Measurements from ENCODE around the gene ENTPD8.
A peak's percentile ranks its signal among the peaks of the same experiment; 100 is the strongest.
"Not testable (repeated sequence)": the region's sequence is repeated elsewhere in the genome, so short reads cannot be mapped to it uniquely, and the experiment has no call there.

ENTPD8 gene

GRCh38 chr9:137429546-137429890 is 11.6 kb downstream of the ENTPD8 start:
- no peak for DNase-seq

- no peak for DNase-seq
Measured at GRCh38 chr9:137428841-137429545, 12.2 kb downstream of the ENTPD8 start.

GRCh38 chr9:137428311-137428630 is 12.9 kb downstream of the ENTPD8 start:
- DNase-seq, result no peak

- no peak for DNase-seq
Measured at GRCh38 chr9:137427454-137428310, 13.5 kb downstream of the ENTPD8 start.

- no peak for DNase-seq
Measured at GRCh38 chr9:137426018-137426681, 15.0 kb downstream of the ENTPD8 start.

GRCh38 chr9:137423514-137424291 is 17.5 kb downstream of the ENTPD8 start:
- DNase-seq, result peak; percentile 47

- peak; percentile 96 for DNase-seq
Measured at GRCh38 chr9:137422604-137423513, 18.3 kb downstream of the ENTPD8 start, which contains the start of the genes EXD3 and NOXA1. Gene EXD3, minus strand, starts transcription at chr9:137423162. Its CDS starts 27,805 bp downstream, at chr9:137395357. Gene NOXA1, plus strand, starts transcription at chr9:137423393. Its CDS starts 137 bp downstream, at chr9:137423530.

- no peak for DNase-seq
Measured at GRCh38 chr9:137421838-137422603, 19.1 kb downstream of the ENTPD8 start.

GRCh38 chr9:137417161-137418021 is 23.8 kb downstream of the ENTPD8 start:
- peak; percentile 3 for DNase-seq

GRCh38 chr9:137416563-137417151 is 24.5 kb downstream of the ENTPD8 start:
- DNase-seq, result no peak

- DNase-seq, result no peak
Measured at GRCh38 chr9:137416006-137416562, 25.1 kb downstream of the ENTPD8 start.

GRCh38 chr9:137415451-137415850 is 25.7 kb downstream of the ENTPD8 start:
- no peak for DNase-seq

GRCh38 chr9:137412431-137412830 is 28.7 kb downstream of the ENTPD8 start:
- DNase-seq, result no peak

GRCh38 chr9:137411645-137412380 is 29.3 kb downstream of the ENTPD8 start:
- DNase-seq, result no peak

GRCh38 chr9:137411260-137411644 is 29.9 kb downstream of the ENTPD8 start:
- DNase-seq, result no peak

GRCh38 chr9:137410891-137411249 is 30.3 kb downstream of the ENTPD8 start:
- no peak for DNase-seq

- not testable (repeated sequence) for DNase-seq
Measured at GRCh38 chr9:137410236-137410890, 30.8 kb downstream of the ENTPD8 start.

- DNase-seq, result no peak
Measured at GRCh38 chr9:137409515-137409914, 31.6 kb downstream of the ENTPD8 start.

Data from inflammatory macrophage treated with lipopolysaccharide for 4 hours (primary cell).